NT2/D1 (cell line): ENCODE measurements around the gene C10orf143.
"Not testable (repeated sequence)": the region's sequence is repeated elsewhere in the genome, so short reads cannot be mapped to it uniquely, and the experiment has no call there.

Source experiments
- DNase-seq: peaks from one replicate; pipeline ENCODE4 v3.0.0-alpha.2; 2011; ENCODE audit warnings: low read depth, low spot score
- H3K27me3 ChIP-seq: 2 replicates; pipeline ENCODE4 v1.6.0; 2011; ENCODE audit warnings: mild to moderate bottlenecking; ENCODE audit not compliant: insufficient read length, insufficient read depth
- H3K36me3 ChIP-seq: 2 replicates; pipeline ENCODE4 v1.6.1; 2011; ENCODE audit warnings: mild to moderate bottlenecking, low read length, mixed read lengths; ENCODE audit not compliant: insufficient read depth, insufficient read length
- H3K4me1 ChIP-seq: 2 replicates; pipeline ENCODE4 v1.5.1; 2011; ENCODE audit not compliant: insufficient read depth, insufficient read length
- H3K4me3 ChIP-seq: 2 replicates; pipeline ENCODE4 v1.5.1; 2011; ENCODE audit warnings: low read depth; ENCODE audit not compliant: insufficient read length
- H3K9ac ChIP-seq: 2 replicates; pipeline ENCODE4 v1.6.0; 2011; ENCODE audit warnings: low read depth; ENCODE audit not compliant: insufficient read length
- H3K9me3 ChIP-seq: 2 replicates; pipeline ENCODE4 v1.5.1; 2011; ENCODE audit warnings: mild to moderate bottlenecking, low read length; ENCODE audit not compliant: insufficient read depth
- SUZ12 ChIP-seq: IDR thresholded peaks from 2 replicates; pipeline ENCODE4 v1.6.1; 2011; ENCODE audit not compliant: insufficient read length, insufficient read depth; ENCODE audit errors: extremely low read depth
- YY1 ChIP-seq: IDR thresholded peaks from 2 replicates; pipeline ENCODE4 v1.6.1; 2011; ENCODE audit not compliant: insufficient read length, insufficient read depth
- ZNF274 ChIP-seq: IDR thresholded peaks from 2 replicates; pipeline ENCODE4 v1.6.1; 2011; ENCODE audit warnings: mild to moderate bottlenecking, low read depth, low read length

Gene C10orf143

GRCh38 chr10:130111113-130111851 lies 652 bp upstream of the C10orf143 start:
- H3K4me1 ChIP-seq = peaks cover 4% of the 10 kb centered on the region
- DNase-seq = peak; percentile 92
- no peaks in the 10 kb centered on the region for H3K27me3 ChIP-seq
- H3K4me3 ChIP-seq = peak overlapping the region; percentile 94
- H3K9ac ChIP-seq = peak overlapping the region; percentile 97
- no peak for TF ChIP-seq SUZ12
- no peak for TF ChIP-seq YY1
- no peak for TF ChIP-seq ZNF274
- peaks cover 2% of the 10 kb centered on the region; the same call in 1 of the 2 replicates for H3K9me3 ChIP-seq
- H3K36me3 ChIP-seq = peaks cover 3% of the 10 kb centered on the region

DNA sequence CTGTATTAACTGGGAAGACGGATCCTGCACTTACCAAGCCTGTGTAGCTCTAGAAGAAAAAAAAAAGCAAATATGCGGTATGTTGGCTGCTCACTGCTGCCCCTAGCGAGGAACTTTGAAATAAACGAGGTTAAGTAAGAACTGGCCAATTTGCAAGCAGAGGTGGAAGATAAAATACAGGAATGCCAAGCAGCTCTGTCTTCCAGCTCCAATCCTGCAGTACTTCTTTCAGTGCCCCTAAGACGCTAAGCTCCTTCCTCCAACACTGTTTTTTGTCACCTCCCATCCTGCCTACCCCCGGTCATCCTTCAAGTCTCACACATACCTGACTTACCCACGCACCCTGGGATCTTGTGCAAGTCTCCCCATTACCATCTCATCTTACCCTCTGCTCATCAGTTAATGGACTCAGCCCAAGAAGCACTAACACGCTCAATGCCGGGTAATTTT lies 809 bp downstream of the C10orf143 start:
- peak overlapping the region; percentile 94 for H3K4me3 ChIP-seq
- no peak for TF ChIP-seq ZNF274
- TF ChIP-seq SUZ12 = no peak
- TF ChIP-seq YY1 = no peak
- no peaks in the 10 kb centered on the region for H3K27me3 ChIP-seq
- H3K9ac ChIP-seq = peak overlapping the region; percentile 97
- peak; percentile 75 for DNase-seq
- no peaks in the 10 kb centered on the region for H3K9me3 ChIP-seq
- H3K36me3 ChIP-seq = peaks cover 6% of the 10 kb centered on the region
- peaks cover 4% of the 10 kb centered on the region for H3K4me1 ChIP-seq

- peak overlapping the region; percentile 5 for H3K4me3 ChIP-seq
- peak overlapping the region; percentile 72 for H3K9ac ChIP-seq
- H3K27me3 ChIP-seq = no peaks in the 10 kb centered on the region
- no peaks in the 10 kb centered on the region for H3K9me3 ChIP-seq
- TF ChIP-seq SUZ12 = no peak
- TF ChIP-seq ZNF274 = no peak
- TF ChIP-seq YY1 = no peak
- DNase-seq = no peak
- H3K36me3 ChIP-seq = peaks cover 11% of the 10 kb centered on the region
- H3K4me1 ChIP-seq = peaks cover 4% of the 10 kb centered on the region
Observed at GRCh38 chr10:130108934-130109604, 1.6 kb downstream of the C10orf143 start.

DNA sequence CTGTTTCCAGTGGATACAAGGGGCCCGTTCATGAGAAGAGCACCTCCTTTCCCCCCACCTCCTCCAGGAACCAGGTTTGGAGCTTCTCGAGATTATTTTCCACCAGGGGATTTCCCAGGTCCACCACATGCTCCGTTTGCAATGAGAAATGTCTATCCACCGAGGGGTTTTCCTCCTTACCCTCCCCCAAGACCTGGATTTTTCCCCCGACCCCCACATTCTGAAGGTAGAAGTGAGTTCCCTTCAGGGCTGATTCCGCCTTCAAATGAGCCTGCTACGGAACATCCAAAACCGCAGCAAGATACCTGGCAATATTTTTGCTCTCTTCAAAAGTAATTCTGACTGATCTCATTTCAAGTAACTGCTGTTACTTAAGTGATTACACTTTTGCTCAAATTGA lies 2.5 kb downstream of the C10orf143 start:
- not testable (repeated sequence) for H3K27me3 ChIP-seq, H3K9ac ChIP-seq, H3K4me3 ChIP-seq, DNase-seq, H3K4me1 ChIP-seq, H3K9me3 ChIP-seq
- H3K36me3 ChIP-seq = peaks cover 14% of the 10 kb centered on the region

- Histone ChIP-seq H3K9ac (no peak overlapping the region), H3K4me3 (no peak overlapping the region)
Observed at GRCh38 chr10:130105724-130106123, 4.9 kb downstream of the C10orf143 start.

DNA sequence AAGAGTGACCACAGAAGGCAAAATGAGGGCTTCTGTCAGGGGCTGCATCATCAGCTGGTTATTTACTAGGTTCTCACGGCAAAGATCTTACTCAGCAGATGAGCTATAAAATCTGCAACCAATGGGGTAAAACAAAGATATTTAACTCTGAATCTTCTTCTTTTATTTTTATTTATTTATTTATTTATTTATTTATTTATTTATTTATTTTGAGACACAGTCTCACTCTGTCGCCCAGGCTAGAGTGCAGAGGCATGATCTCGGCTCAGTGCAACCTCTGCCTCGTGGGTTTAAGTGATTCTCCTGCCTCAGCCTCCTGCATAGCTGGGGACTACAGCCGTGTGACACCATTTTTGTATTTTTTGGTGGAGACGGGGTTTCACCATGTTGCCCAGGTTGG lies 11.3 kb downstream of the C10orf143 start:
- Histone ChIP-seq H3K4me3 (no peak overlapping the region), H3K36me3 (peaks cover 5% of the 10 kb centered on the region), H3K27me3 (no peaks in the 10 kb centered on the region), H3K9ac (no peak overlapping the region), H3K4me1 (no peaks in the 10 kb centered on the region), H3K9me3 (peaks cover 11% of the 10 kb centered on the region)
- TF ChIP-seq ZNF274 (no peak), SUZ12 (no peak), YY1 (no peak)
- DNase-seq = no peak

More at GRCh38 chr10:130105724-130106123, 4.9 kb downstream of the C10orf143 start:
- H3K4me1 ChIP-seq = peaks cover 4% of the 10 kb centered on the region
- DNase-seq = no peak
- no peaks in the 10 kb centered on the region for H3K27me3 ChIP-seq
- no peak for TF ChIP-seq ZNF274
- TF ChIP-seq YY1 = no peak
- TF ChIP-seq SUZ12 = no peak
- H3K9me3 ChIP-seq = no peaks in the 10 kb centered on the region
- H3K36me3 ChIP-seq = peaks cover 14% of the 10 kb centered on the region

GRCh38 chr10:130090565-130090964 lies 20.1 kb downstream of the C10orf143 start:
- H3K36me3 ChIP-seq, DNase-seq, H3K27me3 ChIP-seq, H3K9me3 ChIP-seq, H3K4me1 ChIP-seq, H3K9ac ChIP-seq, H3K4me3 ChIP-seq: not testable (repeated sequence)
